ENCODE measurements around the gene TCEAL3. TPM values are rescaled to one million over a fixed set of nuclear protein-coding genes. Genes with fewer than 3 reads are reported as not detected.
"Not testable (repeated sequence)": the region's sequence is repeated elsewhere in the genome, so short reads cannot be mapped to it uniquely, and the experiment has no call there.

The TCEAL3 gene
- total RNA-seq, 1 donor from 2014 or later, result 61.4 TPM

GRCh38 chrX:103626855-103627254 lies 19.1 kb downstream of the TCEAL3 start:
- DNase-seq (ENCODE audit: low spot score), result no peak

- DNase-seq (ENCODE audit: low spot score), result peak; percentile 56
Measured at GRCh38 chrX:103628386-103629317, 20.9 kb downstream of the TCEAL3 start, which contains the start of gene TCEAL1. Gene TCEAL1, plus strand, starts transcription at chrX:103628975. Its CDS starts 942 bp downstream, at chrX:103629917.

GRCh38 chrX:103629318-103630170 lies 21.8 kb downstream of the TCEAL3 start:
- DNase-seq (ENCODE audit: low spot score), result peak; percentile 83

GRCh38 chrX:103630171-103630511 lies 22.4 kb downstream of the TCEAL3 start:
- DNase-seq (ENCODE audit: low spot score), result no peak

- DNase-seq (ENCODE audit: low spot score), result no peak
Measured at GRCh38 chrX:103631145-103631544, 23.4 kb downstream of the TCEAL3 start.

GRCh38 chrX:103635436-103635835 lies 27.7 kb downstream of the TCEAL3 start:
- DNase-seq (ENCODE audit: low spot score), result no peak

GRCh38 chrX:103637604-103638338 lies 30.0 kb downstream of the TCEAL3 start:
- no peak for DNase-seq (ENCODE audit: low spot score)

- peak; percentile 43 for DNase-seq (ENCODE audit: low spot score)
Measured at GRCh38 chrX:103638479-103639346, 30.9 kb downstream of the TCEAL3 start.

GRCh38 chrX:103640401-103641155 lies 32.8 kb downstream of the TCEAL3 start:
- no peak for DNase-seq (ENCODE audit: low spot score)

GRCh38 chrX:103644125-103644524 lies 36.4 kb downstream of the TCEAL3 start:
- no peak for DNase-seq (ENCODE audit: low spot score)

- DNase-seq (ENCODE audit: low spot score), result no peak
Measured at GRCh38 chrX:103647630-103648029, 39.9 kb downstream of the TCEAL3 start.

GRCh38 chrX:103651151-103651773 lies 43.5 kb downstream of the TCEAL3 start:
- DNase-seq (ENCODE audit: low spot score), result no peak

- not testable (repeated sequence) for DNase-seq (ENCODE audit: low spot score)
Measured at GRCh38 chrX:103655230-103656000, 47.7 kb downstream of the TCEAL3 start.

- no peak for DNase-seq (ENCODE audit: low spot score)
Measured at GRCh38 chrX:103656617-103657016, 48.9 kb downstream of the TCEAL3 start.

GRCh38 chrX:103657066-103657465 lies 49.3 kb downstream of the TCEAL3 start:
- not testable (repeated sequence) for DNase-seq (ENCODE audit: low spot score)

GRCh38 chrX:103658681-103659433 lies 51.1 kb downstream of the TCEAL3 start:
- DNase-seq (ENCODE audit: low spot score), result no peak

GRCh38 chrX:103659460-103659859 lies 51.7 kb downstream of the TCEAL3 start:
- not testable (repeated sequence) for DNase-seq (ENCODE audit: low spot score)
